K562 (cell line): Measurements from ENCODE around the gene SAMD9L. TPM values are rescaled to one million over a fixed set of nuclear protein-coding genes. Genes with fewer than 3 reads are reported as not detected.

Source experiments
- CHD2 ChIP-seq: IDR thresholded peaks from 2 replicates; pipeline ENCODE4 v1.6.1; 2011; ENCODE audit warnings: low read depth, low read length
- HDAC6 ChIP-seq: IDR thresholded peaks from 2 replicates; pipeline ENCODE4 v1.6.1; 2012; ENCODE audit warnings: low read depth, mild to moderate bottlenecking, control low read depth, inconsistent platforms, low read length, moderate library complexity
- PCBP1 ChIP-seq: fragments of 200-400 bp; formaldehyde crosslinking; IDR thresholded peaks from 2 replicates; pipeline ENCODE4 v1.6.1; 2018; ENCODE audit warnings: mild to moderate bottlenecking, low read depth, low read length; ENCODE audit not compliant: poor library complexity, severe bottlenecking
- RBBP5 ChIP-seq: fragments of 200-600 bp; sonication (generic); IDR thresholded peaks from 2 replicates; pipeline ENCODE4 v1.6.1; 2012; ENCODE audit warnings: borderline replicate concordance, mild to moderate bottlenecking, low read length, control low read depth, inconsistent platforms; ENCODE audit not compliant: insufficient read depth, poor library complexity, severe bottlenecking
- RFX1 ChIP-seq: fragments of 450-650 bp; IDR thresholded peaks from 2 replicates; pipeline ENCODE4 v1.6.1; 2016; ENCODE audit warnings: mild to moderate bottlenecking, moderate library complexity
- SMARCE1 ChIP-seq: fragments of 450-650 bp; IDR thresholded peaks from 2 replicates; pipeline ENCODE4 v1.7.1; 2016; ENCODE audit warnings: mild to moderate bottlenecking
- TAL1 ChIP-seq: fragments of 450-650 bp; IDR thresholded peaks from 2 replicates; pipeline ENCODE4 v1.6.1; 2016; ENCODE audit warnings: mild to moderate bottlenecking
- ZBTB7A ChIP-seq: IDR thresholded peaks from 2 replicates; pipeline ENCODE4 v1.6.1; 2011; ENCODE audit warnings: low read depth, mild to moderate bottlenecking, low read length, moderate library complexity, borderline replicate concordance; ENCODE audit not compliant: control insufficient read depth
- ZNF311 ChIP-seq: fragments of 250-450 bp; sonication (Bioruptor Pico); IDR thresholded peaks from 2 replicates; pipeline ENCODE4 v1.4.0; 2020; ENCODE audit warnings: mild to moderate bottlenecking, moderate library complexity
- ZNF717 ChIP-seq: fragments of 250-450 bp; sonication (Bioruptor Pico); IDR thresholded peaks from 2 replicates; pipeline ENCODE4 v1.5.0; 2021
- polyA plus RNA-seq, 8 experiments: library from polyadenylated mRNA; depleted of rRNA in 4 of 8; stranded (reverse) in 5 of 8; unstranded in 3 of 8; fragments of >200 nt; fragmentation: Nextera tagmentation in 2 of 8; fragmentation: Illumina TruSeq in 1 of 8; extraction: Ambion mirVana in 2 of 8; extraction: Trizol in 1 of 8; gene quantifications; 2 replicates each; pipeline versions ENCODE4 v1.2.1 to v1.2.3, GENCODE V29; 2011 to 2014; ENCODE audit warnings: inconsistent platforms in 1 of 8, missing spikeins in 1 of 8
- total RNA-seq, 7 experiments: library from RNA; depleted of rRNA in 6 of 7; stranded (reverse); fragments of >200 nt in 6 of 7; fragmentation: Illumina TruSeq in 2 of 7; extraction: Trizol in 2 of 7; gene quantifications; 2 replicates each; pipeline versions ENCODE4 v1.2.1 to v1.2.3, GENCODE V29; 2011 to 2021; ENCODE audit warnings: low replicate concordance in 1 of 7
- TF ChIP-seq, protein P1 (sequence below), 2 experiments: fragments of 450-650 bp in 1 of 2; IDR thresholded peaks; 2 replicates each; pipeline ENCODE4 v1.6.1; 2011 to 2017; ENCODE audit warnings: low read depth in 2 of 2, antibody characterized with exemption in 1 of 2, borderline replicate concordance in 1 of 2, low read length in 1 of 2, mild to moderate bottlenecking in 1 of 2, mixed read lengths in 1 of 2; ENCODE audit not compliant: control insufficient read depth in 1 of 2
- TF ChIP-seq, protein P2 (sequence below): fragments of 250-450 bp; sonication (Bioruptor Pico); IDR thresholded peaks from 2 replicates; pipeline ENCODE4 v1.5.0; 2020; ENCODE audit warnings: mild to moderate bottlenecking, borderline replicate concordance
- TF ChIP-seq, protein P3 (sequence below): fragments of 450-650 bp; formaldehyde crosslinking; IDR thresholded peaks from 2 replicates; pipeline ENCODE4 v1.4.0; 2020; ENCODE audit warnings: mild to moderate bottlenecking, moderate library complexity
- TF ChIP-seq, protein P4 (sequence below): fragments of 250-450 bp; sonication (Bioruptor Pico); IDR thresholded peaks from 2 replicates; pipeline ENCODE4 v1.8.0; 2022; ENCODE audit warnings: moderate library complexity, mild to moderate bottlenecking, inconsistent platforms
- TF ChIP-seq, protein P5 (sequence below), 2 experiments: IDR thresholded peaks; 2 replicates each; pipeline ENCODE4 v1.6.1; 2011; ENCODE audit warnings: borderline replicate concordance in 1 of 2, control low read depth in 1 of 2, low read depth in 1 of 2, low read length in 1 of 2, mild to moderate bottlenecking in 1 of 2, mixed read lengths in 1 of 2, moderate library complexity in 1 of 2; ENCODE audit not compliant: insufficient read depth in 1 of 2, insufficient read length in 1 of 2, poor library complexity in 1 of 2, severe bottlenecking in 1 of 2; ENCODE audit errors: extremely low read depth in 1 of 2
- TF ChIP-seq, protein P6 (sequence below): fragments of 450-650 bp; formaldehyde crosslinking; IDR thresholded peaks from 2 replicates; pipeline ENCODE4 v1.4.0; 2020; ENCODE audit warnings: mild to moderate bottlenecking, moderate library complexity

Gene SAMD9L
- total and polyA plus RNA-seq, 9 of the 15 experiments (the other 6 are each of a cell fraction or from before 2014, with no cell fraction given) = 0.15 to 1.0 (median 0.48) TPM

DNA sequence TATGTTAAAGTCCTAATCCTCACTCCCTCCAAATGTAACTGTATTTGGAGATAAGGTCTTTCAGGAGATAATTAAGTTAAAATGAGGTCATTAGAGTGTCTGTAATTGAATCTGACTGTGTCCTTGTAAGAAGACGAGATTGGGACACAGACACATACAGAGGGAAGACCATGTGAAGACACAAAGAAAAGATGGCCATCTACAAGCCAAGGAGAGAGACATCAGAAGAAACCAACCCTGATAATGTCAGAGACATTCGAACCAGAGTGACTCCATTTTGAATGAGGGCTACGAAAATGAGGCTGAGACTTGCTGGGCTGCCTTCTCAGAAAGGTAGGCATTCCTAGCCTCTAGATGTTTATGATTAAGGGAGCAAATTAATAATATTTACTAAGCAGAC lies 542 bp upstream of the SAMD9L start (continued):
- TF ChIP-seq, protein P1, sequence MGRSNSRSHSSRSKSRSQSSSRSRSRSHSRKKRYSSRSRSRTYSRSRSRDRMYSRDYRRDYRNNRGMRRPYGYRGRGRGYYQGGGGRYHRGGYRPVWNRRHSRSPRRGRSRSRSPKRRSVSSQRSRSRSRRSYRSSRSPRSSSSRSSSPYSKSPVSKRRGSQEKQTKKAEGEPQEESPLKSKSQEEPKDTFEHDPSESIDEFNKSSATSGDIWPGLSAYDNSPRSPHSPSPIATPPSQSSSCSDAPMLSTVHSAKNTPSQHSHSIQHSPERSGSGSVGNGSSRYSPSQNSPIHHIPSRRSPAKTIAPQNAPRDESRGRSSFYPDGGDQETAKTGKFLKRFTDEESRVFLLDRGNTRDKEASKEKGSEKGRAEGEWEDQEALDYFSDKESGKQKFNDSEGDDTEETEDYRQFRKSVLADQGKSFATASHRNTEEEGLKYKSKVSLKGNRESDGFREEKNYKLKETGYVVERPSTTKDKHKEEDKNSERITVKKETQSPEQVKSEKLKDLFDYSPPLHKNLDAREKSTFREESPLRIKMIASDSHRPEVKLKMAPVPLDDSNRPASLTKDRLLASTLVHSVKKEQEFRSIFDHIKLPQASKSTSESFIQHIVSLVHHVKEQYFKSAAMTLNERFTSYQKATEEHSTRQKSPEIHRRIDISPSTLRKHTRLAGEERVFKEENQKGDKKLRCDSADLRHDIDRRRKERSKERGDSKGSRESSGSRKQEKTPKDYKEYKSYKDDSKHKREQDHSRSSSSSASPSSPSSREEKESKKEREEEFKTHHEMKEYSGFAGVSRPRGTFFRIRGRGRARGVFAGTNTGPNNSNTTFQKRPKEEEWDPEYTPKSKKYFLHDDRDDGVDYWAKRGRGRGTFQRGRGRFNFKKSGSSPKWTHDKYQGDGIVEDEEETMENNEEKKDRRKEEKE (IDR thresholded peaks at IDR 0.05; ENCODE audit: borderline replicate concordance in 1 of 2, control insufficient read depth in 1 of 2, low read depth in 2 of 2, low read length in 1 of 2) = no peak
- TF ChIP-seq, protein P2, sequence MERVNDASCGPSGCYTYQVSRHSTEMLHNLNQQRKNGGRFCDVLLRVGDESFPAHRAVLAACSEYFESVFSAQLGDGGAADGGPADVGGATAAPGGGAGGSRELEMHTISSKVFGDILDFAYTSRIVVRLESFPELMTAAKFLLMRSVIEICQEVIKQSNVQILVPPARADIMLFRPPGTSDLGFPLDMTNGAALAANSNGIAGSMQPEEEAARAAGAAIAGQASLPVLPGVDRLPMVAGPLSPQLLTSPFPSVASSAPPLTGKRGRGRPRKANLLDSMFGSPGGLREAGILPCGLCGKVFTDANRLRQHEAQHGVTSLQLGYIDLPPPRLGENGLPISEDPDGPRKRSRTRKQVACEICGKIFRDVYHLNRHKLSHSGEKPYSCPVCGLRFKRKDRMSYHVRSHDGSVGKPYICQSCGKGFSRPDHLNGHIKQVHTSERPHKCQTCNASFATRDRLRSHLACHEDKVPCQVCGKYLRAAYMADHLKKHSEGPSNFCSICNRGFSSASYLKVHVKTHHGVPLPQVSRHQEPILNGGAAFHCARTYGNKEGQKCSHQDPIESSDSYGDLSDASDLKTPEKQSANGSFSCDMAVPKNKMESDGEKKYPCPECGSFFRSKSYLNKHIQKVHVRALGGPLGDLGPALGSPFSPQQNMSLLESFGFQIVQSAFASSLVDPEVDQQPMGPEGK = peak; percentile 87; the same call in 1 of the 2 replicates
- no peak for TF ChIP-seq RFX1
- TF ChIP-seq, protein P3, sequence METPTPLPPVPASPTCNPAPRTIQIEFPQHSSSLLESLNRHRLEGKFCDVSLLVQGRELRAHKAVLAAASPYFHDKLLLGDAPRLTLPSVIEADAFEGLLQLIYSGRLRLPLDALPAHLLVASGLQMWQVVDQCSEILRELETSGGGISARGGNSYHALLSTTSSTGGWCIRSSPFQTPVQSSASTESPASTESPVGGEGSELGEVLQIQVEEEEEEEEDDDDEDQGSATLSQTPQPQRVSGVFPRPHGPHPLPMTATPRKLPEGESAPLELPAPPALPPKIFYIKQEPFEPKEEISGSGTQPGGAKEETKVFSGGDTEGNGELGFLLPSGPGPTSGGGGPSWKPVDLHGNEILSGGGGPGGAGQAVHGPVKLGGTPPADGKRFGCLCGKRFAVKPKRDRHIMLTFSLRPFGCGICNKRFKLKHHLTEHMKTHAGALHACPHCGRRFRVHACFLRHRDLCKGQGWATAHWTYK (CRISPR knock-in tag) = peak; percentile 95
- no peak for TF ChIP-seq CHD2
- TF ChIP-seq PCBP1 = no peak
- no peak for TF ChIP-seq HDAC6
- peak; percentile 92 for TF ChIP-seq ZNF311 (CRISPR knock-in tag)
- no peak for TF ChIP-seq TAL1
- TF ChIP-seq, protein P4, sequence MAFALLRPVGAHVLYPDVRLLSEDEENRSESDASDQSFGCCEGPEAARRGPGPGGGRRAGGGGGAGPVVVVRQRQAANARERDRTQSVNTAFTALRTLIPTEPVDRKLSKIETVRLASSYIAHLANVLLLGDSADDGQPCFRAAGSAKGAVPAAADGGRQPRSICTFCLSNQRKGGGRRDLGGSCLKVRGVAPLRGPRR (CRISPR knock-in tag) = no peak
- no peak for TF ChIP-seq SMARCE1
- TF ChIP-seq ZBTB7A = no peak
- TF ChIP-seq, protein P5, sequence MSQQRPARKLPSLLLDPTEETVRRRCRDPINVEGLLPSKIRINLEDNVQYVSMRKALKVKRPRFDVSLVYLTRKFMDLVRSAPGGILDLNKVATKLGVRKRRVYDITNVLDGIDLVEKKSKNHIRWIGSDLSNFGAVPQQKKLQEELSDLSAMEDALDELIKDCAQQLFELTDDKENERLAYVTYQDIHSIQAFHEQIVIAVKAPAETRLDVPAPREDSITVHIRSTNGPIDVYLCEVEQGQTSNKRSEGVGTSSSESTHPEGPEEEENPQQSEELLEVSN (IDR thresholded peaks at IDR 0.05; ENCODE audit: borderline replicate concordance in 1 of 2, extremely low read depth in 1 of 2, insufficient read depth in 1 of 2, insufficient read length in 1 of 2, low read depth in 1 of 2, low read length in 1 of 2, poor library complexity in 1 of 2, severe bottlenecking in 1 of 2) = no peak
- no peak for TF ChIP-seq RBBP5
- TF ChIP-seq ZNF717 (CRISPR knock-in tag) = no peak
- TF ChIP-seq, protein P6, sequence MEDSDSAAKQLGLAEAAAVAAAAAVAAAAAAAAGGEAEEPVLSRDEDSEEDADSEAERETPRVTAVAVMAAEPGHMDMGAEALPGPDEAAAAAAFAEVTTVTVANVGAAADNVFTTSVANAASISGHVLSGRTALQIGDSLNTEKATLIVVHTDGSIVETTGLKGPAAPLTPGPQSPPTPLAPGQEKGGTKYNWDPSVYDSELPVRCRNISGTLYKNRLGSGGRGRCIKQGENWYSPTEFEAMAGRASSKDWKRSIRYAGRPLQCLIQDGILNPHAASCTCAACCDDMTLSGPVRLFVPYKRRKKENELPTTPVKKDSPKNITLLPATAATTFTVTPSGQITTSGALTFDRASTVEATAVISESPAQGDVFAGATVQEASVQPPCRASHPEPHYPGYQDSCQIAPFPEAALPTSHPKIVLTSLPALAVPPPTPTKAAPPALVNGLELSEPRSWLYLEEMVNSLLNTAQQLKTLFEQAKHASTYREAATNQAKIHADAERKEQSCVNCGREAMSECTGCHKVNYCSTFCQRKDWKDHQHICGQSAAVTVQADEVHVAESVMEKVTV (CRISPR knock-in tag) = no peak
